HepG2 (cell line): ENCODE measurements around the gene TSPAN11. TPM values are rescaled to one million over a fixed set of nuclear protein-coding genes. Genes with fewer than 3 reads are reported as not detected.

Experiments
- ATAC-seq: fragments of 200-7000 bp; cut with Tn5 transposase; 3 replicates; pipeline ENCODE4 v1.9.1; 2020; ENCODE audit warnings: mild to moderate bottlenecking, moderate library complexity
- BruUV-seq: library from RNA; stranded (reverse); fragments of 400-500 nt; replicated peaks from 2 replicates; lab custom pipeline; 2021; lab: Mats Ljungman, UMichigan
- CTCF ChIA-PET: fragments of 300-600 bp; formaldehyde crosslinking; extraction: SDS; loops from one replicate; lab custom pipeline; 2021; ENCODE audit warnings: low total read pairs, inconsistent platforms, low intra/inter-chr PET ratio; lab: Yijun Ruan, JAX
- POLR2A ChIA-PET: fragments of 350-600 bp; sonication (Branson Sonifier 250); formaldehyde crosslinking; loops from one replicate; lab custom pipeline; 2020; ENCODE audit warnings: antibody characterized with exemption, inconsistent platforms; lab: Yijun Ruan, JAX
- DNase-seq: peaks from one replicate; pipeline ENCODE4 v3.0.0-alpha.2; 2015; ENCODE audit warnings: low spot score
- FAIRE-seq: peaks from 3 replicates; lab custom pipeline; 2011; peaks lifted over from hg19 to GRCh38; lab: Jason Lieb, UNC
- H2AFZ ChIP-seq: one replicate; pipeline ENCODE4 v1.6.1; 2011; ENCODE audit warnings: low read length, inconsistent platforms
- H3K27ac ChIP-seq: fragments of 300-600 bp; 3 replicates; pipeline ENCODE4 v1.8.0; 2011; ENCODE audit warnings: mixed run types, mild to moderate bottlenecking, mixed read lengths, low read length, inconsistent platforms; ENCODE audit not compliant: insufficient read depth; ENCODE audit errors: extremely low read length
- H3K27me3 ChIP-seq, 2 experiments: fragments of 200-600 bp in 1 of 2; 2 replicates in 1 of 2; 3 replicates in 1 of 2; pipeline versions ENCODE4 v1.6.0 to v1.8.0; 2011; ENCODE audit warnings: low read length in 2 of 2, mild to moderate bottlenecking in 2 of 2, moderate library complexity in 2 of 2, inconsistent platforms in 1 of 2; ENCODE audit not compliant: insufficient read depth in 2 of 2, control insufficient read depth in 1 of 2
- H3K36me3 ChIP-seq, 2 experiments: fragments of 200-600 bp in 1 of 2; replicated peaks in 1 of 2; 2 replicates in 1 of 2; 3 replicates in 1 of 2; pipeline versions ENCODE4 v1.5.1 to v1.8.0; 2011; ENCODE audit warnings: low read length in 2 of 2, inconsistent platforms in 1 of 2; ENCODE audit not compliant: insufficient read depth in 2 of 2, control insufficient read depth in 1 of 2
- H3K4me1 ChIP-seq: 2 replicates; pipeline ENCODE4 v1.5.1; 2012; ENCODE audit warnings: low read length, inconsistent platforms; ENCODE audit not compliant: insufficient read depth
- H3K4me2 ChIP-seq: 2 replicates; pipeline ENCODE4 v1.6.0; 2011; ENCODE audit warnings: low read depth, low read length, inconsistent platforms
- H3K4me3 ChIP-seq, 3 experiments: fragments of 200-600 bp in 1 of 3; sonication (generic), shearing (Covaris generic) in 1 of 3; replicated peaks in 1 of 3; 2 replicates each; pipeline ENCODE4 v1.5.1; 2011 to 2016; ENCODE audit warnings: low read length in 3 of 3, inconsistent platforms in 2 of 3, low read depth in 2 of 3, mild to moderate bottlenecking in 2 of 3, control low read depth in 1 of 3, mixed read lengths in 1 of 3; ENCODE audit not compliant: insufficient read depth in 1 of 3
- H3K79me2 ChIP-seq: one replicate; pipeline ENCODE4 v1.6.1; 2011; ENCODE audit warnings: low read length, inconsistent platforms; ENCODE audit not compliant: insufficient read depth
- H3K9ac ChIP-seq: 2 replicates; pipeline ENCODE4 v1.6.0; 2011; ENCODE audit warnings: mild to moderate bottlenecking, low read depth, low read length, inconsistent platforms; ENCODE audit not compliant: insufficient read depth
- H3K9me3 ChIP-seq: 2 replicates; pipeline ENCODE4 v1.5.1; 2012; ENCODE audit warnings: mild to moderate bottlenecking, low read length
- H4K20me1 ChIP-seq: 2 replicates; pipeline ENCODE4 v1.6.0; 2011; ENCODE audit warnings: inconsistent platforms, mild to moderate bottlenecking, low read length, moderate library complexity; ENCODE audit not compliant: insufficient read depth
- CERS6 ChIP-seq: sonication (generic); formaldehyde crosslinking; IDR thresholded peaks from 2 replicates; pipeline ENCODE4 v1.5.0; 2020; ENCODE audit warnings: missing genetic modification reagents
- SNAPC5 ChIP-seq: sonication (generic); formaldehyde crosslinking; IDR thresholded peaks from 2 replicates; pipeline ENCODE4 v1.8.1; 2023; ENCODE audit warnings: mild to moderate bottlenecking, missing genetic modification reagents, borderline replicate concordance
- ZFAT ChIP-seq: sonication (generic); formaldehyde crosslinking; conservative IDR thresholded peaks from 2 replicates; pipeline ENCODE4 v1.8.1; 2023; ENCODE audit warnings: missing genetic modification reagents, inconsistent platforms
- ZNF383 ChIP-seq: sonication (generic); formaldehyde crosslinking; IDR thresholded peaks from 2 replicates; pipeline ENCODE4 v1.4.0; 2020; ENCODE audit warnings: missing genetic modification reagents, mild to moderate bottlenecking, borderline replicate concordance
- ZNF772 ChIP-seq: sonication (generic); formaldehyde crosslinking; IDR thresholded peaks from 2 replicates; pipeline ENCODE4 v1.5.0; 2020; ENCODE audit warnings: mild to moderate bottlenecking, missing genetic modification reagents
- WGBS: methylation state at CpG from one replicate; pipeline ENCODE4 v1.1.6; 2017; ENCODE audit warnings: low lambda C conversion rate; 5-methylcytosine and 5-hydroxymethylcytosine counted together
- in situ Hi-C: cut with HindIII; loops from 2 replicates; pipeline ENCODE4 v1.10.0; 2017; ENCODE audit warnings: low pct_unique_long_range_greater_than_20kb; ENCODE audit not compliant: extremely low pct_ligation_motif_present
- intact Hi-C: fragments of 100-400 bp; cut with micrococcal nuclease; formaldehyde crosslinking; loops from one replicate; pipeline ENCODE4 v1.10.0; 2022; ENCODE audit not compliant: unreplicated experiment
- polyA plus RNA-seq, 8 experiments: library from polyadenylated mRNA; depleted of rRNA in 3 of 8; stranded (reverse) in 7 of 8; unstranded in 1 of 8; fragments of >200 nt; fragmentation: Illumina TruSeq in 4 of 8; extraction: Trizol in 4 of 8; gene quantifications; 2 replicates each; pipeline versions ENCODE4 v1.2.1 to v1.2.3, GENCODE V29; 2011 to 2016; ENCODE audit warnings: low read depth in 4 of 8, missing spikeins in 1 of 8, mixed read lengths in 1 of 8; ENCODE audit not compliant: insufficient read depth in 1 of 8
- total RNA-seq, 5 experiments: library from RNA; depleted of rRNA; stranded (reverse); fragments of >200 nt; fragmentation: Illumina TruSeq; extraction: Trizol; gene quantifications; 2 replicates each; pipeline ENCODE4 v1.2.3, GENCODE V29; 2016; ENCODE audit warnings: low read depth in 1 of 5
- TF ChIP-seq, protein P1 (sequence below): sonication (generic); formaldehyde crosslinking; conservative IDR thresholded peaks from 2 replicates; pipeline ENCODE4 v1.4.0; 2020; ENCODE audit warnings: missing genetic modification reagents

The TSPAN11 gene
- total and polyA plus RNA-seq, 2 of the 13 experiments (the other 11 are each of a cell fraction or from before 2014, with no cell fraction given) = 0.01 to 0.07 TPM

DNA sequence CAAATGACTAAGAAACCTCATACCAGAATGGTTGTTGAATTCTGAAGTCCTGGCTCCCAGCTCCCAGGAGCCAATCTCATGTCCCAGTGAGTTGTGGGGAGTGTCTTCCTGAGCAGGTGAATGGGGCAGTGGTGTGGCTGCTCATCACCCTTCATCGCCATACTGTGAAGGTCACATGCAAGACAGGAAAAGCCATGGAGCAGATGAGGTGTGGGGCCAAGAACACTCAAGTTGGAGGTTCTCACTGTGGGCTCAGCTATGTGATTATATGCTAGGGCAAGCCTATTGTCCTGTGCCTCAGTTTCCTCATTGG, 16.6 kb upstream of the TSPAN11 start (continued):
- TF ChIP-seq, protein P1, sequence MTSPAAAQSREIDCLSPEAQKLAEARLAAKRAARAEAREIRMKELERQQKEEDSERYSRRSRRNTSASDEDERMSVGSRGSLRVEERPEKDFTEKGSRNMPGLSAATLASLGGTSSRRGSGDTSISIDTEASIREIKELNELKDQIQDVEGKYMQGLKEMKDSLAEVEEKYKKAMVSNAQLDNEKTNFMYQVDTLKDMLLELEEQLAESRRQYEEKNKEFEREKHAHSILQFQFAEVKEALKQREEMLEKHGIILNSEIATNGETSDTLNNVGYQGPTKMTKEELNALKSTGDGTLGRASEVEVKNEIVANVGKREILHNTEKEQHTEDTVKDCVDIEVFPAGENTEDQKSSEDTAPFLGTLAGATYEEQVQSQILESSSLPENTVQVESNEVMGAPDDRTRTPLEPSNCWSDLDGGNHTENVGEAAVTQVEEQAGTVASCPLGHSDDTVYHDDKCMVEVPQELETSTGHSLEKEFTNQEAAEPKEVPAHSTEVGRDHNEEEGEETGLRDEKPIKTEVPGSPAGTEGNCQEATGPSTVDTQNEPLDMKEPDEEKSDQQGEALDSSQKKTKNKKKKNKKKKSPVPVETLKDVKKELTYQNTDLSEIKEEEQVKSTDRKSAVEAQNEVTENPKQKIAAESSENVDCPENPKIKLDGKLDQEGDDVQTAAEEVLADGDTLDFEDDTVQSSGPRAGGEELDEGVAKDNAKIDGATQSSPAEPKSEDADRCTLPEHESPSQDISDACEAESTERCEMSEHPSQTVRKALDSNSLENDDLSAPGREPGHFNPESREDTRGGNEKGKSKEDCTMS = no peak
- no peak for TF ChIP-seq ZNF383 (CRISPR knock-in tag)
- no peak for TF ChIP-seq CERS6

- H2AFZ ChIP-seq = no peak overlapping the region
- no peaks in the 10 kb centered on the region for H3K36me3 ChIP-seq
- no TSS peak for BruUV-seq
- intact Hi-C loops = no loop called here
- in situ Hi-C loops = no loop called here
- no peak for FAIRE-seq
- CTCF ChIA-PET = no interaction called here
- peaks cover 0 to 3% of the 10 kb centered on the region in 2 experiments; a peak in 1 of 5 replicates for H3K27me3 ChIP-seq
- no peak for DNase-seq
- no peak overlapping the region for H3K27ac ChIP-seq
- no peak overlapping the region for H3K9ac ChIP-seq
- no peaks in the 10 kb centered on the region for H3K79me2 ChIP-seq
- 2% methylated on average over 6 of the region's 6 CpGs for WGBS
- H3K4me1 ChIP-seq = peaks cover 27% of the 10 kb centered on the region
- POLR2A ChIA-PET = no interaction called here
- H3K4me3 ChIP-seq = no peak overlapping the region
- H4K20me1 ChIP-seq = no peaks in the 10 kb centered on the region
- H3K4me2 ChIP-seq = no peak overlapping the region
- no peak for TF ChIP-seq ZNF772 (CRISPR knock-in tag)
- TF ChIP-seq SNAPC5 = no peak
- TF ChIP-seq ZFAT (CRISPR knock-in tag) = no peak
- H3K9me3 ChIP-seq = no peaks in the 10 kb centered on the region
- no peak for ATAC-seq
Observed at GRCh38 chr12:30911207-30911606, 15.3 kb upstream of the TSPAN11 start.
